Measurements from ENCODE around the gene KIF9. TPM values are rescaled to one million over a fixed set of nuclear protein-coding genes. Genes with fewer than 3 reads are reported as not detected.
A peak's percentile ranks its signal among the peaks of the same experiment; 100 is the strongest.
"Not testable (repeated sequence)": the region's sequence is repeated elsewhere in the genome, so short reads cannot be mapped to it uniquely, and the experiment has no call there.

KIF9 gene
- 5.6 TPM for polyA plus RNA-seq (ENCODE audit: insufficient read length)

GRCh38 chr3:47282424-47283192 is at the start of gene KIF9, which contains the start of gene KLHL18:
TSS of gene KIF9 (minus strand) at chr3:47282799. CDS start at chr3:47277374, 5,425 bp downstream.
TSS of gene KLHL18 (plus strand) at chr3:47282944. CDS start at chr3:47282966, 22 bp downstream.
- DNase-seq = peak; percentile 96

- DNase-seq = peak; percentile 73
Observed at GRCh38 chr3:47324278-47324865, 41.8 kb upstream of the KIF9 start.

GRCh38 chr3:47323431-47324277 is 41.1 kb upstream of the KIF9 start:
- DNase-seq = no peak

- no peak for DNase-seq
Observed at GRCh38 chr3:47319956-47320355, 37.4 kb upstream of the KIF9 start.

GRCh38 chr3:47318916-47319315 is 36.3 kb upstream of the KIF9 start:
- no peak for DNase-seq

GRCh38 chr3:47316151-47316550 is 33.6 kb upstream of the KIF9 start:
- not testable (repeated sequence) for DNase-seq

- peak; percentile 38 for DNase-seq
Observed at GRCh38 chr3:47315069-47315647, 32.6 kb upstream of the KIF9 start.

- no peak for DNase-seq
Observed at GRCh38 chr3:47314056-47314764, 31.6 kb upstream of the KIF9 start.

GRCh38 chr3:47313341-47314055 is 30.9 kb upstream of the KIF9 start:
- DNase-seq = no peak

GRCh38 chr3:47310391-47310790 is 27.8 kb upstream of the KIF9 start:
- no peak for DNase-seq

- not testable (repeated sequence) for DNase-seq
Observed at GRCh38 chr3:47309231-47309630, 26.6 kb upstream of the KIF9 start.

GRCh38 chr3:47306022-47306421 is 23.4 kb upstream of the KIF9 start:
- DNase-seq = no peak

GRCh38 chr3:47301456-47301855 is 18.9 kb upstream of the KIF9 start:
- no peak for DNase-seq

- DNase-seq = no peak
Observed at GRCh38 chr3:47299381-47300318, 17.1 kb upstream of the KIF9 start.

- DNase-seq = no peak
Observed at GRCh38 chr3:47298439-47298838, 15.8 kb upstream of the KIF9 start.

GRCh38 chr3:47296562-47297302 is 14.1 kb upstream of the KIF9 start:
- no peak for DNase-seq

- no peak for DNase-seq
Observed at GRCh38 chr3:47295976-47296375, 13.4 kb upstream of the KIF9 start.

GRCh38 chr3:47295322-47295721 is 12.7 kb upstream of the KIF9 start:
- DNase-seq = no peak

GRCh38 chr3:47294392-47294791 is 11.8 kb upstream of the KIF9 start:
- no peak for DNase-seq

All from hindlimb muscle (tissue), 1 donor.